GM19463 (cell line): ENCODE measurements around the gene KIF5B.
"Not testable (repeated sequence)": the region's sequence is repeated elsewhere in the genome, so short reads cannot be mapped to it uniquely, and the experiment has no call there.

Experiments
- ATAC-seq: cut with Tn5 transposase; IDR thresholded peaks from one replicate; pipeline ENCODE4 v1.9.1; 2021; ENCODE audit warnings: mild to moderate bottlenecking, moderate library complexity; ENCODE audit not compliant: unreplicated experiment

Gene KIF5B

DNA sequence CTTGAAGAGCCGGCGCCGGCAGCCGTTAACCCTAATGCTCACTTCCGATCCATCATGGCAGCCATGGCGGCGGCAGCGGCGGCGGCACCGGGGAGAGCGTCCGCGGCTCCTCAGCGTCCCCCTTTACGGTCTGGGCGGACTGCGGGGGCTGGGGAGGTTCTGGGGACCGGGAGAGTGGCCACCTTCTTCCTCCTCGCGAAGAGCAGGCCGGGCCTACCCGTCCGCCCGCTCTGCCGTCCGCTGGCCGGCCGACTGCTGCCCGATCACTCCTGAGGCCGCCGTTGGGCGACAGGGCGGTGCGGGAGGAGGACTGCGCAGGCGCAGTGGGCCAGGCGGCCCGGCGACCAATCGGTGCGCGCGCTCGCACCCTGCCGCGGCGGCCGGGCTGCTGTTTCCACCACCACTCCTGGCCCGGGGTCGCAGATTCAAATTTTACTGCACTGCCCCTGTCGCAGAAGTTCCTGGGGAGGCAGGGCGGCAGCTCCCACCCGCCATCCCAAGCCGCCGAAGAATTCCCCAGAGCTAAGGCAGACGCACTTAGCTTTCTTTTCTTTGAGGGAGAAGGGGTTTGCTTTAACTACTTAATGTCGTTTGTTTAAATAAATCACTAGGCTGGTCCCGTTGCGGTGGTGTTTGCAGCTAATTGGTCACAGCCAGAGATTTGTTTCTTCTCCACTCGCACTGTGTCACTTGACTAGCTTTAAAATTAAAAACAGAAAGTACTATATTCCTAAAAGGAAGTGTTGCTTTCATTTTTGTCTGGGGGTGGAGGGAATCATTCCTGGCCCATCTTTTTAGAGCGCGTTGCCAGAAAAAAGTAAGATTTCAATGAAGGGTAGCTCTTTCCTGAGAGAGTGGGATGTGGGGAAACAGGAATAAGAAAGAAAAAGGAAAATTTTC lies at the start of gene KIF5B:
TSS of gene KIF5B (minus strand) at position 290 of the 900 bp plus-strand sequence. CDS start 452 bp downstream, outside the sequence.
- ATAC-seq = peak; percentile 87

DNA sequence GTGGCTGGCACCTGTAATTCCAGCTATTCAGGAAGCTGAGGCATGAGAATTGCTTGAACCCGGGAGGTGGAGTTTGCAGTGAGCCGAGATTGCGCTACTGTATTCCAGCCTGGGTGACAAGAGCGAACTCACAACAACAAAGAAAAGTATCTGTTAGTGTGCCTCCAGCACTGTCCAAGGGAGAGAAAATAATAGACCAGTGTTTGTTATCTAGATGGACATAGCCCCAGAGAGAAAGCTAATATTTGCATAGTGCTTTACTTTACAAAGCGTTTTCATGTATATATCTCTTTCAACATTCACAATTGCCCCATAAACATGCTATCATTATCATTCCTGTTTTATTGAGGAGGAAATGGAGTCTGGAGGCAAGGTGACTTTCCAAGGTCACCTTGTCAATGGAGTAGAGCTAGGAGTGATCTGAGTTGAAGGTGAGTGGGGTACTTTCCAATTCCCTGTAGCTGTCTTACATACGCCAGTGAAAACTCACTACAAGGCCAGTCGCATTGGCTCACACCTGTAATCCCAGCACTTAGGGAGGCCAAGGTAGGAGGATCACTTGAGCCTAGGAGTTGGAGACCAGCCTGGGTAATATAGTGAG lies 49.7 kb upstream of the KIF5B start:
- no peak for ATAC-seq

DNA sequence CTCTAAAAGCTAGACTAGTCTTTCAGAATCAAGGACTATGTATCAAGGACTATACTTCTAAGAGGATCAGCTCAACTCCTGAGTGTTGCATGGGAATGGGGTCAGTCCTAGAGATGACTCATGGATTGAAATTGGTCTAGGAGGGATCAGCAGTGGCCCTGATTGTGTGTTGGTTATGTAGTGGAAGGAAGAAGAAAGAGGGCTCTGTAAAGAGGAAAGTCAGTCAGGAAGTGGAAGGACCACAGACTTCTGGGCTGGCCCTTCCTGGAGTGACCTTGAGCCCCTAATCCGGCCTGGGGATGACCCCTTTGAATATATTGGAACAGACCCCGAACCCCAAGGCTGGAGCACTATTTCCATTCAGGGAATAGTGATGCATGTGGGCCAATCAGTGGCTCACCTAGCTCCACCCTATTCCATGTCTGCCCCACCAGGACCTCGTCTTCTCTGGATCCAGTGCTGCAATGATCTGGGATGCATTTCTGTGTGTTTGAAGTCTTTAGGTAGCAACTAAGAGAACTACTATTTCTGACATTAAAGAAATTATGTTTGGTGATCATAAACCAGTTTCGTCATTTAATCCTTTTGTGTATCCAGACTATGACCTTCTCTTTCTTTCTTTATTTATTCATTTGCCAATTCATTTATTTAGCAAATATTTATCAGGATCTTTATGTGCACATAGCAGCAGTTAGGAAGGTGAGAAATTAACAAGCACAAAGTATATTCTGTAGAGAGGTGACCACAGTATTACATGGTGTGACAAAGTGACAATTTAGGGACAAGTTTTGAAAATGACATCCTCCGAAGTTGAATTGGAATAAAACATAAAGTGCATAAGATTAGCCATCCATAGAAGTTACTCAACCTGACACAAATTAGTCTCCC lies 48.6 kb upstream of the KIF5B start:
- ATAC-seq = no peak

DNA sequence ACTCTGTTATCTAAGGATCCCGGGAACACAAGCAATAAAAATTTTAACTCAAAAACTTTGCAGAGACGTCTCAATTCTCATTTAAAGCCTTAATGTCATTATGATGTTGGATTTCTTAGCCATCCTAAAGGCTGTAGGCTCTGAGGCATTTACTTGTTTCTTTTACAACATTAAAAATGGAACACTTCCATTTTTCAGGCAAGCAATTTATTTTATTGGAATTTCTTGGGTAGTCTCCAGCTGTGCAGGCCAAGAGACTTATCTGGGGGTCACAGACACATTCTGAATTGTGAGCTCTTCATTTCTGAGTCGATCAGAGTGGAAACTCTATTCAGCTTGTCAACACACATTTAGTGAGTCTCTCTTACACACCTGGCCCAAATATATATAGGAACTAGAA lies 48.0 kb upstream of the KIF5B start:
- no peak for ATAC-seq

DNA sequence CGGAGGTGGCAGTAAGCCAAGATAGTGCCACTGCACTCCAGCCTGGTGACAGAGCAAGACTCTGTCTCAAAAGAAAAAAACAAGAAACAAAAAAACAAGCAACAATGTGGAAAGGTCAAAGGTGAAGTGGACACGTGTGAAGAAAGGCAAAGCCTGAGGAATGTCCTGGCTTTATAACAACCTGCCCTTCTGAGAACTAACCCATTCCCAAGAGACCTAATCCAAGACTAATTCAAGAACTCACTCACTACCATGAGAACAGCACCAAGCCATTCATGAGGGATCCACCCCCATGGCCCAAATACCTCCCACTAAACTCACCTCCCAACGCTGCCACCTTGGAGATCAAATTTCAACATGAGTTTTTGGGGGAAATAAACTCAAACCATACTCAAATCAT lies 47.5 kb upstream of the KIF5B start:
- ATAC-seq = no peak

DNA sequence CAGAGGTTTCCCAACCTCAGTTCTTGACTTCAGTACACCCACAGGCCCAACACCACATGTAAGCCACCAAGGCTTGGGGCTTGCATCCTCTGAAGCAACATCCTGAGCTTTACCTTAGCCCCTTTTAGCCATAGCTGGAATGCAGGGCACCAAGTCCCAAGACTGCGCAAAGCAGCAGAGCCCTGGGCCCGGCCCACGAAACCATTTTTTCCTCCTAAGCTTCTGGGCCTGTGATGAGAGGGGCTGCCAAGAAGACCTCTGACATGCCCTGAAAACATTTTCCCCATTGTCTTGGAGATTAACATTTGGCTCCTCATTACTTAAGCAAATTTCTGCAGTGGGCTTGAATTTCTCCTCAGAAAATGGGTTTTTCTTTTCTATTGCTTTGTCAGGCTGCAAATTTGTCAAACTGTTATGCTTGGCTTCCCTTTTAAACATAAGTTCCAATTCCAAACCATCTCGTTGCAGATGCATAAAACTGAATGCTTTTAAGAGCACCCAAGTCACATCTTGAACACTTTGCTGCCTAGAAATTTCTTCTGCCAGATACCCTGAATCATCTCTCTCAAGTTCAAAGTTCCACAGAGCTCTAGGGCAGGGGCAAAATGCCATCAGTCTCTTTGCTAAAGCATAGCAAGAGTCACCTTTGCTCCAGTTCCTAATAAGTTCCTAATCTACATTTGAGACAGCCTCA lies 42.5 kb upstream of the KIF5B start:
- not testable (repeated sequence) for ATAC-seq

DNA sequence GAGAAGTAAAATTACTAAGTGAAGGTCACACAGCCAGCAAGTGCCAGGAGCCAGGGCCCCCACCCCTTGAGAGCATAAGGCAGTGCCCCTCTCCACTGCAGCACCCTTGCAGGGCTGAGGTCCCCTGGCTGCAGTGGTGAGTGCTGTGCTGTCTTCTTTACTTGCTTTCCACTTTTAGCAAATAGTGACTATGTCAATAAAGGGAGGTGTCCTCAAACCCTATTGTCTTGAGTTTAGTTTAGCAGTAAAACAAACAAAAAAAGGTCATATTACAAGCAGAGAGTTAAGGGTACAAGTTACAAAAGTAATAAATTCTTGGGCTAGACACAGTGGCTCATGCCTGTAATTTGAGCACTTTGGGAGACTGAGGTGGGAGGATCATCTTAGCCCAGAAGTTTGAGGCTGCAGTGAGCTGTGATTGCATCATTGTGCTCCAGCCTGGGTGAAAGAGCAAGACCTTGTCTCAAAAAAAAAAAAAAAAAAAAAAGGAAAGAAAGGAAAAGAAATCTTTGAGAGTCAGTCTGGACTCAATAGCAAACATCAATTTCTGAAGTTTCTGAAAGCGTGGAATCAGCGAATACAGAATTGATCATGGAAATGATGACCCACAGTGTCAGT lies 39.0 kb upstream of the KIF5B start:
- ATAC-seq = no peak

DNA sequence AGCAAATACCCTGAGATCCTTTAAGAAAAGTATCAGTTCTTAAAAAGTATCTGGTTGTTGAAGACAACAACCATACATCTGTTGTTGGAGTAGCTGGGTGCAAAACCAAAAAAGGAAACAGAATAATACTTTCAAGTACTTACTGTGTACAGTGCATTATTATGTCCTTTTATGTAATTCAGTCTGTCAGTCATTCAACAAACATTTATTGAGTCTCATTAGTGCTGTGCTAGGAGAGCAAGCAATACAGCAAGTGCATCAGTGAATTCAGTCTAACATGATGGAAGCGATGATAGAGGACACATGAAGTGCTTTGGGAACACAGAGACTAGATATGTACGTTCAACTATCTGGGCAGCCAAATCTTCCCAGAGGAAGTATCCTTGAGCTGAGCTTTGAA lies 37.4 kb upstream of the KIF5B start:
- no peak for ATAC-seq

DNA sequence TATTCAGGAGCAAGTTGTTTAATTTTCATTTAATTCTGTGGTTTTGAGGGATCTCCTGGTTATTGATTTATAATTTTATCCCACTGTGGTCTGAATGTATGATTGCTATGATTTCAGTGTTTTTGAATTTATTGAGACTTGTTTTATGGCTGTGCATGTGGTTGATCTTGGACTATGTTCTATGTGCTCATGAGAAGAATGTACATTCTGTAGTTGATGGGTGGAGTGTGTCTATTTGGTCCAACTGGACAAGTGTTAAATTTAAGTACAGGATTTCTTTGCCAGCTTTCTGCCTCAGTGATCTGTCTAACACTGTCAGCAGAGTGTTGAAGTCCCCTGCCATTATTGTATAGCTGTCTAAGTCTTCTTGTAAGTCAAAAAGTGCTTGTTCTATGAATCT lies 34.8 kb upstream of the KIF5B start:
- ATAC-seq = no peak

DNA sequence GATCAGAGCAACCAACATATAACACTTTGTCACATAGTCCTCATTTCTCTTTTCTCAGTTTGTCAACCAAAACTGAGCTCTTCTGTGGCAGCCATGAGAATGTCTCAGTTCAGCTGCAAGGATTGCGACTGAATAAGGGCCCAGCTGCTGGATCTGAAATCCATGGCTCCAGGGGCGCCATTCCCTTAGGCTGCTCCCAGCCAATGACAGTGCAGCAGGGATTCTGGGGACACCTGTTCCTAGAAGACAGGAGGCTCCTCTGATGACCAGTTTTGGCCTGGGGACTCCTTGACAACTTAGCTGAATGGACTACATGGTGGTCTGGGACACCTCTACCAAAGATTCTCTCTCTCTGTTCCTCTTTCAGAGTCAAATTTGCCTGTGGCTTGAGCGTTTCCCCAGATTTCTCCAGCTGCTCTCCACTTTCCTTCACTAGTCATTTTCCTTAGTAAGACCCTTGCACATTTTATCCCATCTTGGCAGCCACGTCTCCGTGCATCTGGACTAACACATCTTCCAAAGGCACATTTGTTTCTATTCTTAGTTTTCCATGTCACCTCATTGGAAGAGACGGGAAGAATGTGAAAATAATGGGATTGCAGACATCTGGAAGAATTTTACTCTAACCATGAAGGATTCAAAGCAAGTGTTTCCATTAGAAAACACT lies 28.1 kb upstream of the KIF5B start:
- no peak for ATAC-seq

DNA sequence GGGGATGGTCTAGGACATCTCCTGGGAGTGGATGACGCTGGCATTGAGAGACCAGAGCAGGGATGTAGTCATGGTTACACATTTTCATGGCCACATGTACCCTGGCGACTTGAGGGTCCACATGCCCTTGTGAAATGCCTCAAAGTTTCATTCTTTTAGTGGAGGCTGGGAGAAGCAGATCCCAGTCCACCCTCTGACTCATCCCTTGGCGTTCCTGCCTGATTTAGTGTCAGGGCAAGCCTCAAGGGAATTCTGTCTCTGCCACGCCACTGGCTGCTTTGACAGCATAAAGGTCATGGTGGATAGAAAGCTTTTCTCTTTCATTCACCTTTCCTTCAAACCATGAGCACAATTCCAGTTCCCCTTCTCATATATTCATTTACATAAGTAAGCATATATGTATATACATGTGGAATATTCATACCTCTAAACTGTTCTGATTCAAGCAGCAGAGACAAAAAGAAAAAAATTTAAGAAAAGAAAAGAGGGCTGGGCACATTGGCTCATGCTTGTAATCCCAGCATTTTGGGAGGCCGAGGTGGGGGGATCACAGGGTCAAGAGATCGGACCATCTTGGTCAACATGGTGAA lies 21.8 kb upstream of the KIF5B start:
- ATAC-seq = no peak

DNA sequence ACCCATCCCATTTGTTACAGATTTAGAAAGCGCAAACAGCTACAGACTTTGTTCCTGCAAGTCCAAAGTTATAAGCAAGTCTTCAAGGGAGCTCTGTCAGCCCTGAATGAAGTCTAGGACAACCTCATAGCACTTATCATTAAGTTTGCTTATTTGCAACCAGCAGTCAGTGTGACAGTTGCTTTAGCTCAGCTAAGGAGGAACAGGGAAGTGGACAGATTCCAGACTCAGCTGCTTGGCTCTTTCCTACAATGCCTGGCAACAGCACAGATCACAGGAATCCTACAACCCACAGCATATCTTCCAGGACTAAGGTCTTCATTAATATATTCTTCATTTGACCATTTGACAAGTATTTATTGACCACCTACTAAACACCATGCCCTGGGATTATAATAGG lies 17.4 kb upstream of the KIF5B start:
- no peak for ATAC-seq

DNA sequence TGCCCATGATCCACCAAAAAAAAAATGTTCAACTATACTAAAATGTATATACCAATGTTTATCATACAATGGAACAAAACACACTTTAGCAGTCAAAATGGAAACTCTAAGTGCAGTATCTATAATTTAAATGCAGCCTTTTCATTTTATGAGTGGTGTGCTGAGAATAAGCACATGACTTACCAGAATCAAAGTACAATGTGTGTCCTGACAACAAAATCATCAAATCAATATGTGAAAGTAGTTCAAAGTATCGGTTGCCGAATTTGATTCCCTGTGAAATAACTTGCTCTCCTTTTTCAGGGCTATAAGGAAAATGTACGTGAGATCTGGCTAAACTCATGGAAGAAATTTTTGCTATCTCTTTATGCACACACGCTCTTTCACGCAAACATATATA lies 16.9 kb upstream of the KIF5B start:
- no peak for ATAC-seq

DNA sequence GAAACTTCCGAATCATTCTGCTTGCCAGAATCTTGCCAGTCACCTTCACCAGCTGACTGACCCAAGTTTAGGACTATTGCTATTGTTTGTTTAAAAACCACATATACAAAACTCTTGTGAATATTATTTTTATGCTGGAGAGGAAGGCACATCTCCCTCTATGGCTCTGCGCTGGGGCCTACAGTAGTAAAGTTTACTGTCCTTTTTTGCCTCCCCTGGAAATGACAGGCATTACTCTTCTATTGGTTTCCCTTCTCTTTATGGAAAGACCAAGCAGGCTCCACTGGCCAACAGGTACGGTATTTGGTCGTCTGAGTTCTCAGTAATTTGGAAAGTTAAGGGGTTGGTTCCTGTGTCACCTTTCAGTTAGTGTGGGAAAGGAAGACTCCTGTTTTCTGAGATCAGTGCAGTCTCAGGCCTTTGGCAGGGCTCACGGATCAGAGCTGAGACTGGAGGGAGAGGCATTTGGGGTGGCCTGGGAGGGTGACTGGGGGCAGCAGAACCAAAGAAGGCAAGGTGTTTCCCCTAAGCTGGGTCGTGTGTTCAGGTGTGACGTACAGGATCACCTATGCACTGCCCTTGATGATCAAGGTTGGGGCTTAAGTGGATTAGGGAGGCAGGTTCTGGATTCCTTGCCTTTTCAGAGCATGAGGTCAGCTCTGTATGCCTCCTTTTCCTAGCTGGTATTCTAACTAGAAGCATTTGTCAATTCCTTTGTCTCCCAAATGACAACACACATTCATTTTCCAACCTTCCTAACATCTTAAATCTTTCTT lies 16.0 kb upstream of the KIF5B start:
- no peak for ATAC-seq

DNA sequence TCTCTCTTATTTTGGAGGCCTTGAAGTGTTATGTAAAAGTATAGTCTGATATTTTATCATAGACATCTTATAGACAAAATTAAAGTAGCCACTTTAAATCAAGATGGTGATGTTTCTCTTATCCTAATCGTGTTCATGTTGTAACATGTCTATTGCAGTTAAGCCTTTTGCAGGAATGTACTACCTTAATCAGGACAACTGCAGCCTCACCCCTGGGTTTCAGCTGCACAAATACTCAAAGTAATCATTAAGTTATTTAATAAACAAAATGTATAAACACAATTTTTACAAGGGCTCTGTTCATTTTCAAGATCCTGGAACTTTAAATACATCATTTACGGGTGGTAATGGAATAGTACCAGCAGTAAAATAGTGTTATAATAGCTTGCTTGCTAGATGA lies 14.4 kb upstream of the KIF5B start:
- no peak for ATAC-seq

DNA sequence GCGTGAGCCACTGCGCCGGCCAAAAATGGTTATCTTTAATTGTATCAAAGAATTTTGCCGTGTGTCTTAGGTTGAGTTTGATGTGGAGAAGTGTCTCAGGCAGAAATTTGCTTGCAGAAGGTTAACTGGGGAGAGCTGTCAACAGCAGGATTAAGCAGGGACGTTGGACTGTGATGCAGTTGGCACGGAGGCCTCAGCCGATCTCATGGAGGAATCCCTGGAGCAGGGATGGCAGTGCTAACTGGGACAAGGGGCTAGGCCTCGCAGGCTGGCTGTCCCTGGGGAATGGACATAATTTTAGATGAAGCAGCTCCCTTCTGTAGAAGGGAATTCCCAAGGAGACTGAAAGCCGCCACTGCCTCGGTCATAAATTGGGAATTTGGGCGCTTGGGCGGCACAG lies 12.3 kb upstream of the KIF5B start:
- no peak for ATAC-seq

DNA sequence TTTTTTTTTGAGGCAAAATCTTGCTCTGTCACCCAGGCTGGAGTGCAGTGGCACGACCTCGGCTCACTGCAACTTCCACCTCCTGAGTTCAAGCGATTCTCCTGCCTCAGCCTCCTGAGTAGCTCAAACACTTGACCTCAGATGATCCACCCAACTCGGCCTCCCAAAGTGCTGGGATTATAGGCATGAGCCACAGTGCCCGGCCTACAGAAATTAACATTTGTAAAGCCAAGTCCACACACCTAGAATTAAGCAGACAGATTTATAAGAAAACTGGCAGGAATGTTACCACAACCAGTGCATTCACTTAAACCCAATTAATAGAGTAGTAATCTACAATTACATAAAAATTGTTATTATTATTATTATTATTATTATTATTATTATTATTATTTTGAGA lies 11.7 kb upstream of the KIF5B start:
- ATAC-seq = not testable (repeated sequence)

DNA sequence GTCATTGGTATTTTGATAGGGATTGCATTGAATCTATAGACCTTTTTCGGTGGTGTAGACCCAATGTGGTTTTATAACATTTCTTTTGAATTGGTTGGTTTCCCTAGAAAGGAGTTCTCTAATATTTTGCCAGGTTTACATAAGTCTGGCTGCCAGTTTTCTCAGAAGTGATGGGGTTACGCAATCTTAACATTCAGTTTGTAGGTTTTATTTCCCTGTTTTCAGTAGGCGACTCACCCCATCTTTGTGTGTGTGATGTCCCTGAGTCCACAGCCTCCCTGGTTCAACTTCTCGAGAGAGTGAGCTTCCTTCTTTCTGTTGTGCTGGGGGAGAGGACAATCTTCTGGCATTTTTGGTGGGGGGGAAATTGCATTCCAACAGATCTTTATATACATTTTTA lies 9.6 kb upstream of the KIF5B start:
- no peak for ATAC-seq

DNA sequence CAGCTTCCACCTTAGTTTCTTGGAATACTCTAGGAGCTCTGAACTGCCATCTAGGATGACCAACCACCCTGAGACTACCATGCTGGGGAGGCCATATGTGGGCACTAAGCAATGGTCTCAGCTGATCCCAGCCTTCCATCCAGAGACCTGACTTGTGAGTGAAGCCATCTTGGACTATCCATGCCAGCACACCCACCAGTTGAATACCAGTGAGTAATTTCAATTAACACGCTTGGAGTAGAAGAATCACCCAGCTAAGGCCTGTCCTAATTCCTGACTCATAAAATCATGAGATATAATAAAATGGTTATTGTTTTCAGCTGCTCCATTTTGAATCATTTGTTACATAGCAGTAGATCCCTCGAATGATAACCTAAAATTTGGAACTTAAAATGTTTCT lies 5.2 kb upstream of the KIF5B start:
- ATAC-seq = no peak
